Measurements from ENCODE around the gene MARK3. TPM values are rescaled to one million over a fixed set of nuclear protein-coding genes. Genes with fewer than 3 reads are reported as not detected.

The MARK3 gene
- total RNA-seq, 1 experiment from 2014 or later, result 81.9 TPM

DNA sequence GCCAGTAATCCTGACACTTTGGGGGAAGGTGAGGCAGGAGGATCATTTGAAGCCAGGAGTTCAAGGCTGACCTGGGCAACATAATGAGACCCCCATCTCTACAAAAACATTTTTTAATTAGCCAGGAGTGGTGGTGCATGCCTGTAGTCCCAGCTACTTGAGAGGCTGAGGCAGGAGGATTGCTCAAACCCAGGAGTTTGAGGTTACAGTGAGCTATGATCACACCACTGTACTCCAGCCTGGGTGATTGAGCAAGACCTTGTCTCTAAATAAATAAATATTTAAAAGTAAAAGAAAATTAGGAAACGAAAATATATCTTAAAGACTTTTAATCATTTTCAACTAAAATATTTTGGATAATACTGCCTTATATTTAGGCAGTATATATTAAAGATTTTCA, 111.6 kb downstream of the MARK3 start:
- H3K4me1 Mint-ChIP-seq, result peaks cover 0 to 2% of the 10 kb centered on the region in 2 experiments; a peak in 2 of 4 replicates
- TF ChIP-seq, protein P1, sequence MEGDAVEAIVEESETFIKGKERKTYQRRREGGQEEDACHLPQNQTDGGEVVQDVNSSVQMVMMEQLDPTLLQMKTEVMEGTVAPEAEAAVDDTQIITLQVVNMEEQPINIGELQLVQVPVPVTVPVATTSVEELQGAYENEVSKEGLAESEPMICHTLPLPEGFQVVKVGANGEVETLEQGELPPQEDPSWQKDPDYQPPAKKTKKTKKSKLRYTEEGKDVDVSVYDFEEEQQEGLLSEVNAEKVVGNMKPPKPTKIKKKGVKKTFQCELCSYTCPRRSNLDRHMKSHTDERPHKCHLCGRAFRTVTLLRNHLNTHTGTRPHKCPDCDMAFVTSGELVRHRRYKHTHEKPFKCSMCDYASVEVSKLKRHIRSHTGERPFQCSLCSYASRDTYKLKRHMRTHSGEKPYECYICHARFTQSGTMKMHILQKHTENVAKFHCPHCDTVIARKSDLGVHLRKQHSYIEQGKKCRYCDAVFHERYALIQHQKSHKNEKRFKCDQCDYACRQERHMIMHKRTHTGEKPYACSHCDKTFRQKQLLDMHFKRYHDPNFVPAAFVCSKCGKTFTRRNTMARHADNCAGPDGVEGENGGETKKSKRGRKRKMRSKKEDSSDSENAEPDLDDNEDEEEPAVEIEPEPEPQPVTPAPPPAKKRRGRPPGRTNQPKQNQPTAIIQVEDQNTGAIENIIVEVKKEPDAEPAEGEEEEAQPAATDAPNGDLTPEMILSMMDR (conservative IDR thresholded peaks at IDR 0.05), result no peak
- H2BK15ac ChIP-seq (ENCODE audit: low read depth, low read length), result no peak overlapping the region

More for the DNA sequence above, 111.6 kb downstream of the MARK3 start:
- Mint-ChIP-seq H3K9me3 (no peaks in the 10 kb centered on the region), H3K27me3 (ENCODE audit: low read depth) (no peaks in the 10 kb centered on the region), H3K4me3 (no peak overlapping the region), H3K27ac (no peak overlapping the region), H3K36me3 (ENCODE audit: insufficient read depth in 1 of 3, low read depth in 3 of 3) (peaks cover 3 to 42% (median 39%) of the 10 kb centered on the region in 3 experiments; a peak in 6 of 7 replicates)
- Histone ChIP-seq H3K14ac (ENCODE audit: insufficient read depth, low read length) (no peak overlapping the region), H3K4me2 (ENCODE audit: insufficient read depth, insufficient read length, low read length) (no peak overlapping the region), H4K8ac (replicated peaks; ENCODE audit: insufficient read length, low read depth, low read length) (no peak overlapping the region), H2BK120ac (ENCODE audit: low read depth, low read length, poor library complexity, severe bottlenecking) (no peak overlapping the region), H2AK5ac (ENCODE audit: insufficient read length, low read length) (no peak overlapping the region), H2AFZ (ENCODE audit: low read length) (no peak overlapping the region), H3K79me2 (ENCODE audit: insufficient read depth, low read length) (no peaks in the 10 kb centered on the region), H3K23me2 (ENCODE audit: insufficient read length, low read depth, low read length, poor library complexity, severe bottlenecking) (no peaks in the 10 kb centered on the region), H3K9ac (ENCODE audit: extremely low read depth, insufficient read length, low read length) (no peak overlapping the region), H3K9me3 (ENCODE audit: control insufficient read depth, low read depth, low read length) (no peaks in the 10 kb centered on the region), H3K27me3 (ENCODE audit: insufficient read depth, low read length) (no peaks in the 10 kb centered on the region), H3T11ph (ENCODE audit: low read length) (no peak overlapping the region), H3K4ac (ENCODE audit: low read depth, low read length) (no peak overlapping the region), H3K79me1 (ENCODE audit: insufficient read depth, low read depth, low read length, poor library complexity, severe bottlenecking) (no peaks in the 10 kb centered on the region), H3K56ac (ENCODE audit: insufficient read length, low read depth, low read length) (no peak overlapping the region), H2BK12ac (ENCODE audit: insufficient read length, low read depth, low read length) (no peak overlapping the region), H3K23ac (ENCODE audit: insufficient read length, low read depth, low read length) (no peak overlapping the region), H2BK20ac (ENCODE audit: low read depth, low read length, poor library complexity, severe bottlenecking) (no peak overlapping the region), H2BK5ac (ENCODE audit: insufficient read length, low read length) (no peak overlapping the region), H3K18ac (ENCODE audit: insufficient read length, low read depth, low read length) (no peak overlapping the region), H3K27ac (ENCODE audit: insufficient read length, low read depth, low read length) (no peak overlapping the region), H4K5ac (ENCODE audit: insufficient read length, low read depth, low read length) (no peak overlapping the region), H4K20me1 (ENCODE audit: control insufficient read depth, insufficient read depth, insufficient read length) (no peaks in the 10 kb centered on the region), H3K4me1 (ENCODE audit: insufficient read depth, low read length) (no peaks in the 10 kb centered on the region), H4K91ac (ENCODE audit: insufficient read length, low read depth, low read length) (no peak overlapping the region)
- no CpG with 5 or more reads among the region's 1 CpG for WGBS (ENCODE audit: extremely low coverage, insufficient read length, low lambda C conversion rate)
- DNase-seq, result no peak

Measured in H9 (cell line).